Trophoblast cell (in vitro differentiated cells and primary cell): Measurements from ENCODE around the gene CCDC187.

Experiments
- DNase-seq, 2 donors: peaks; one replicate each; pipeline ENCODE4 v3.0.0-alpha.2; 2016
- H2AFZ ChIP-seq: 2 replicates; pipeline ENCODE4 v1.6.1; 2013; ENCODE audit warnings: low read length, moderate library complexity, mild to moderate bottlenecking; ENCODE audit not compliant: insufficient read depth, poor library complexity
- H2AK5ac ChIP-seq: 2 replicates; pipeline ENCODE4 v1.6.1; 2013; ENCODE audit warnings: mild to moderate bottlenecking, low read length
- H2BK120ac ChIP-seq: 2 replicates; pipeline ENCODE4 v1.6.1; 2013; ENCODE audit warnings: low read length, mild to moderate bottlenecking, moderate library complexity; ENCODE audit not compliant: insufficient read depth, poor library complexity
- H2BK12ac ChIP-seq: 2 replicates; pipeline ENCODE4 v1.6.1; 2013; ENCODE audit warnings: mild to moderate bottlenecking, low read length, moderate library complexity
- H2BK5ac ChIP-seq: 2 replicates; pipeline ENCODE4 v1.6.1; 2013; ENCODE audit warnings: low read length, low read depth, moderate library complexity, mild to moderate bottlenecking; ENCODE audit not compliant: poor library complexity
- H3K14ac ChIP-seq: 2 replicates; pipeline ENCODE4 v1.6.1; 2013; ENCODE audit warnings: mild to moderate bottlenecking, low read length
- H3K18ac ChIP-seq: 2 replicates; pipeline ENCODE4 v1.6.1; 2013; ENCODE audit warnings: mild to moderate bottlenecking, low read length
- H3K23ac ChIP-seq: 2 replicates; pipeline ENCODE4 v1.6.1; 2013; ENCODE audit warnings: low read length
- H3K27ac ChIP-seq: 2 replicates; pipeline ENCODE4 v1.5.1; 2013; ENCODE audit warnings: low read depth, mild to moderate bottlenecking, inconsistent platforms, low read length, moderate library complexity
- H3K27me3 ChIP-seq: 2 replicates; pipeline ENCODE4 v1.6.1; 2013; ENCODE audit warnings: inconsistent platforms, mild to moderate bottlenecking, low read length, moderate library complexity; ENCODE audit not compliant: insufficient read depth
- H3K36me3 ChIP-seq, 2 experiments: 1 replicate in 1 of 2; 2 replicates in 1 of 2; pipeline ENCODE4 v1.6.1; 2013; ENCODE audit warnings: low read length in 2 of 2, mild to moderate bottlenecking in 2 of 2, moderate library complexity in 1 of 2; ENCODE audit not compliant: insufficient read depth in 2 of 2, control insufficient read depth in 1 of 2
- H3K4ac ChIP-seq: 2 replicates; pipeline ENCODE4 v1.6.1; 2013; ENCODE audit warnings: low read depth, mild to moderate bottlenecking, low read length, moderate library complexity
- H3K4me1 ChIP-seq, 2 experiments: 1 replicate in 1 of 2; 2 replicates in 1 of 2; pipeline ENCODE4 v1.6.1; 2013; ENCODE audit warnings: low read length in 2 of 2, mild to moderate bottlenecking in 2 of 2, moderate library complexity in 1 of 2; ENCODE audit not compliant: insufficient read depth in 2 of 2, control insufficient read depth in 1 of 2
- H3K4me2 ChIP-seq: 2 replicates; pipeline ENCODE4 v1.6.1; 2013; ENCODE audit warnings: inconsistent platforms, mild to moderate bottlenecking, low read length, moderate library complexity
- H3K4me3 ChIP-seq: 2 replicates; pipeline ENCODE4 v1.5.1; 2013; ENCODE audit warnings: mild to moderate bottlenecking, low read depth, low read length, inconsistent platforms
- H3K79me1 ChIP-seq: one replicate; pipeline ENCODE4 v1.6.1; 2013; ENCODE audit warnings: low read length
- H3K79me2 ChIP-seq: 2 replicates; pipeline ENCODE4 v1.6.1; 2013; ENCODE audit warnings: low read length, mild to moderate bottlenecking; ENCODE audit not compliant: control insufficient read depth, insufficient read depth, poor library complexity
- H3K9ac ChIP-seq: 2 replicates; pipeline ENCODE4 v1.6.1; 2013; ENCODE audit warnings: mild to moderate bottlenecking, low read length
- H3K9me3 ChIP-seq: 2 replicates; pipeline ENCODE4 v1.6.1; 2013; ENCODE audit warnings: low read depth, mild to moderate bottlenecking, control low read depth, inconsistent platforms, low read length; ENCODE audit not compliant: insufficient read depth
- H4K12ac ChIP-seq: 2 replicates; pipeline ENCODE4 v1.6.1; 2013; ENCODE audit warnings: low read depth, mild to moderate bottlenecking, low read length, moderate library complexity
- H4K8ac ChIP-seq: 2 replicates; pipeline ENCODE4 v1.6.1; 2013; ENCODE audit warnings: low read depth, mild to moderate bottlenecking, low read length, moderate library complexity
- H4K91ac ChIP-seq: one replicate; pipeline ENCODE4 v1.6.1; 2013; ENCODE audit warnings: low read depth, mild to moderate bottlenecking, low read length, moderate library complexity
- WGBS: extraction: QIAGEN DNeasy Blood & Tissue Kit; methylation state at CpG from one replicate; pipeline ENCODE4 v1.1.7; 2013; ENCODE audit warnings: missing lambda C conversion rate; ENCODE audit not compliant: insufficient read length, insufficient coverage; ENCODE audit errors: extremely low coverage; 5-methylcytosine and 5-hydroxymethylcytosine counted together

Gene CCDC187

DNA sequence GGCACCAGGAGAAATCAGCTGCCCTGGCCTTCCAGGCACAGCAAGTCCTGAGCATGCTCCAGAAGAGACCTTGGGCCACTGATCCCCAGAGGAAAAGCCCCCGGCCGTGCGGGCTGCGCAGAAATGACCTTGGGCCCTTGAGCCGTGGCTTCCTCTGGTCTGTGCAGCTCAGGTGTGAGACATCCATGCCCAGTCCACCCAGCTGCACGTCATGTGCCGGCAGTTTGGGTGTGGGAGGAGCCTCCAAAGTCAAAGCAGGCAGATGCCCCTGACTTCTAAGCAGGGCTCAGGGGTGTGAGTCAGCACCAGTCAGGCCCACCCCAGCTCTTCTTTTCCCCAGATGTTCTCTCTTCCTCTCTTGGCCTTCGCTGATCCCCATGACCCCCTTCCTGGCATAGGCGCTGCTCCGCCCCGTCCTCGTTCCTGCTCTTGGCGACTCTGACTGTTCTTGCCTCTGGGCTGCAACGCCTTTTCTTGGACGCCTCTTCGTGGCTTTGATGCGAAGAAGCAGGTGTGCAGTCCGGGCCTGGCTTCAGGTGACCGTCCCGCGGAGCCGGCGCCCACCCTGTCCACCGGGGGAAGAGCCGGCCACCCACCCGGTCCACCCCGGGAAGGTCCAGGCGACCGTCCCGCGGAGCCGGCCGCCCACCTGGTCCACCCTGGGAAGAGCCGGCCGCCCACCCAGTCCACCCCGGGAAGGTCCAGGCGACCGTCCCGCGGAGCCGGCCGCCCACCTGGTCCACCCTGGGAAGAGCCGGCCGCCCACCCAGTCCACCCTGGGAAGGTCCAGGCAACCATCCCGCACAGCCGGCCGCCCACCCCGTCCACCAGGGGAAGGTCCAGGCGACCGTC is 52.4 kb downstream of the CCDC187 start:
- Histone ChIP-seq H2BK5ac (no peak overlapping the region), H3K9ac (no peak overlapping the region), H3K23ac (no peak overlapping the region), H2BK12ac (no peak overlapping the region), H3K4me1 (peaks cover 3 to 5% of the 10 kb centered on the region in 2 experiments), H3K18ac (no peak overlapping the region), H4K91ac (no peak overlapping the region), H2AFZ (no peak overlapping the region), H4K12ac (no peak overlapping the region), H3K79me2 (no peaks in the 10 kb centered on the region), H2BK120ac (no peak overlapping the region), H3K4ac (no peak overlapping the region), H3K14ac (no peak overlapping the region), H2AK5ac (no peak overlapping the region), H3K27me3 (no peaks in the 10 kb centered on the region), H3K4me2 (no peak overlapping the region), H3K36me3 (no peaks in the 10 kb centered on the region), H3K27ac (no peak overlapping the region), H3K4me3 (no peak overlapping the region), H3K79me1 (no peaks in the 10 kb centered on the region), H3K9me3 (no peaks in the 10 kb centered on the region), H4K8ac (no peak overlapping the region)
- WGBS = no CpG with 5 or more reads among the region's 50 CpGs
- DNase-seq = no peak

DNA sequence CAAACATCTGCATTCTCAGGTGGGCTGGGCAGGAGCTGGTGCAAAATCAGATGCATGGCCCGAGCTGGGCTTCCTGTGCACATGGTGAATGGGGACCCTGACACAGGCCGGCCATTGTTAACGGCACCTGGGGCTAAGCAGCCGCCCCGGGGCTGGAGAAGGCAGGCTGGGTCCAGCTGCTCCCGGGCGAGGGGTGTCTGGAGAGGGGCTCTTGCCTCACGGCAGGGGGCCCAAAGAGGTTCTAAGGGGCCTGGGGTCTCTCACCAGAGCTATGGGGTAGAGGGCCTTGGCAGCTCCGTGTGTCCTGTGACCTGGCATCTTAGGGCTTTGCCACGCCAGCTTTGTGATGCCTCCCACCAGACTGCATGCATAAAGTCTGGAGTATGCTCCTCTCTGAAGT is 53.2 kb downstream of the CCDC187 start:
- H3K18ac ChIP-seq = no peak overlapping the region
- H4K8ac ChIP-seq = no peak overlapping the region
- no peak for DNase-seq
- H3K4me3 ChIP-seq = no peak overlapping the region
- H2BK120ac ChIP-seq = no peak overlapping the region
- no peak overlapping the region for H3K14ac ChIP-seq
- no peak overlapping the region for H3K4me2 ChIP-seq
- no peak overlapping the region for H3K27ac ChIP-seq
- H3K79me2 ChIP-seq = no peaks in the 10 kb centered on the region
- no peak overlapping the region for H4K91ac ChIP-seq
- peaks cover 3 to 5% of the 10 kb centered on the region in 2 experiments for H3K4me1 ChIP-seq
- no peak overlapping the region for H3K4ac ChIP-seq
- no peak overlapping the region for H3K9ac ChIP-seq
- no peak overlapping the region for H3K23ac ChIP-seq
- no peak overlapping the region for H2AFZ ChIP-seq
- H4K12ac ChIP-seq = no peak overlapping the region
- no peaks in the 10 kb centered on the region for H3K27me3 ChIP-seq
- no peaks in the 10 kb centered on the region for H3K9me3 ChIP-seq
- no peak overlapping the region for H2AK5ac ChIP-seq
- no peaks in the 10 kb centered on the region for H3K36me3 ChIP-seq
- no peaks in the 10 kb centered on the region for H3K79me1 ChIP-seq
- WGBS = no CpG with 5 or more reads among the region's 10 CpGs
- no peak overlapping the region for H2BK12ac ChIP-seq
- H2BK5ac ChIP-seq = no peak overlapping the region

DNA sequence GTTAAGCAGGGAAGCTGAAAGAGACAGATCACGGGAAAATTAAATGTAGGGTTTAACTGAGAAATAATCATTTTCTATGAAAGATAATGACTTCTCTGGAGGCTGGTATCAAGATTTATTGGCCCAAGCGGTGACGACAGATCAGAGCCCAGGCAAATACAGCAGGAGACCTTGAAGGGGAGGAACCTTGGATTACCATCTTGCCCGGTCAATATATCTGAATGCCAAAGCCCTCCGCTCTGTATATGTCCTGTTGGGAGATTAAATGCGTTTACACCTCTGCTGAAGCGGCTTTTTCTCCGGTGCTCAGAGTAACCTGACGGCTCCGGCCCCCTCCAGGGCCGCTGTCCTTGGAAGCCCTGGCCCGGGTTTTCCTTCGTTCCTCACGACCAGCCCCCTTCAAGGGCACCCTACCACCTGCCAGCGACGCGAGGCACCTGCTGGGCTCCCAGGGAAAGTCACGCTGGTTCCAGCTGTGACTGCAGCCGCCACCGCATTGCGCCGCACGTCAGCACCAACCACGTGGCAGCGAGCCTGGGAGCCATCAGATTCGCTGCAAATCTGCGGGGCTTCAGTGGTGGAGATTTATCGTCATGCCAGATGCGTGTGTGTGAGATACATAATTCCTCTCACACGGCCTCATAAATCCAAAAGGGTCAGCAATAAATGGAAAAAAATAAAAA is 53.9 kb downstream of the CCDC187 start:
- no peak overlapping the region for H2BK120ac ChIP-seq
- H4K91ac ChIP-seq = no peak overlapping the region
- no peaks in the 10 kb centered on the region for H3K79me2 ChIP-seq
- H3K27ac ChIP-seq = no peak overlapping the region
- no CpG with 5 or more reads among the region's 30 CpGs for WGBS
- H3K4me3 ChIP-seq = no peak overlapping the region
- H3K9me3 ChIP-seq = no peaks in the 10 kb centered on the region
- no peak overlapping the region for H3K9ac ChIP-seq
- H2AFZ ChIP-seq = no peak overlapping the region
- H4K12ac ChIP-seq = no peak overlapping the region
- DNase-seq = no peak
- H2AK5ac ChIP-seq = no peak overlapping the region
- H3K23ac ChIP-seq = no peak overlapping the region
- peaks cover 4 to 6% of the 10 kb centered on the region in 2 experiments for H3K4me1 ChIP-seq
- H3K36me3 ChIP-seq = no peaks in the 10 kb centered on the region
- H3K14ac ChIP-seq = no peak overlapping the region
- H3K18ac ChIP-seq = no peak overlapping the region
- H3K4me2 ChIP-seq = no peak overlapping the region
- no peak overlapping the region for H4K8ac ChIP-seq
- H3K27me3 ChIP-seq = no peaks in the 10 kb centered on the region
- H3K79me1 ChIP-seq = no peaks in the 10 kb centered on the region
- no peak overlapping the region for H2BK12ac ChIP-seq
- no peak overlapping the region for H2BK5ac ChIP-seq
- no peak overlapping the region for H3K4ac ChIP-seq

DNA sequence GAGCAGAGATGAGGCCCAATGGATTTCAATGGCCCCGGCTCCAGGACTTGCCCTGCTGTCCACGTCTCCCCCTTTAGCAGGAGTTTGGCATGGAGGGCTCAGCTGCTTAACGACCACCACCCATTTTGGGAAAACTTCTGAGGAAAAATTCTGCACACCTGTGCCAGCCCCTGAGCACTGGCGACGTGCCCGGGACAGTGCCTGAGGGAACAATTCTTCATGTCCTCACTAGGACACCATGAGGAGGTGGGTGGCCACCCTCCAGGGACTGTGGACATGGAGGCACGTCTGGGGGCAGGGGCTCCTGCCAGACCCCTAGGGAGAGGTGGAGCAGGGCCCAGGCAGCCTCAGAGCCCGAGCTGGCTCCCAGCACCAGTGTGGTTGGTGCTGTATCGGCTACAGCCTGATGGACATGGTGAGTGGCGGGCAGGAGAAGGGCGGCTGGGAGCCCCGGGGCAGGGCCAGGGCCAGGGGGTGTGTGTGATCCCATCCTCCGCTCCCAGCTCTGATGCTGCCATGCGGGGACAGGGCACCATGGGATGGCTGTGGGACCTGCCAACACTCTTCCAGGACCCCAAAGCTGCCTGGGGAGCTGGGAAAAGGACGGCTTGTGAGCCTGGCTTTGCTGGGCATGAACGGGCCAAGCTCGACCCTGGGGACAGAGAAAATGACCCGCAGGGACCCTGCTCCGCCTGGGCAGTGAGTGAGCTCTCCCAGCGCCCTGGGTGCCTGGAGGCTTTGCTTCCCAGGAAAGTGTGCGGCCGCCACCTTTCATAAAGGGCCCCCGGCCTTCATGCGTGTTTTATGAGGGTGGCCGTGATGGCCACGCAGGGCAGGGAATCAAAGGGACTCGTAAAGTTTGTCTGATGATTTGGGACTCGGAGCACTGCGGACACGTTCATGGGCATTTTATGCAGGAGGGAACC is 54.7 kb downstream of the CCDC187 start:
- WGBS = no CpG with 5 or more reads among the region's 30 CpGs
- H3K9ac ChIP-seq = no peak overlapping the region
- H2BK5ac ChIP-seq = no peak overlapping the region
- no peak overlapping the region for H4K91ac ChIP-seq
- H3K4me1 ChIP-seq = peaks cover 9 to 12% of the 10 kb centered on the region in 2 experiments
- H3K79me2 ChIP-seq = no peaks in the 10 kb centered on the region
- H2AK5ac ChIP-seq = no peak overlapping the region
- no peak overlapping the region for H3K4me3 ChIP-seq
- no peak overlapping the region for H3K18ac ChIP-seq
- H2BK120ac ChIP-seq = no peak overlapping the region
- no peaks in the 10 kb centered on the region for H3K36me3 ChIP-seq
- H4K12ac ChIP-seq = no peak overlapping the region
- no peaks in the 10 kb centered on the region for H3K27me3 ChIP-seq
- no peaks in the 10 kb centered on the region for H3K79me1 ChIP-seq
- H2AFZ ChIP-seq = no peak overlapping the region
- no peak overlapping the region for H3K23ac ChIP-seq
- no peak overlapping the region for H3K14ac ChIP-seq
- H3K4me2 ChIP-seq = no peak overlapping the region
- H3K27ac ChIP-seq = no peak overlapping the region
- H3K9me3 ChIP-seq = no peaks in the 10 kb centered on the region
- H2BK12ac ChIP-seq = no peak overlapping the region
- no peak overlapping the region for H3K4ac ChIP-seq
- H4K8ac ChIP-seq = no peak overlapping the region
- no peak for DNase-seq
